NCI-H526 (cell line): ENCODE data around the gene ACOT11.

Source experiments
- DNase-seq, 2 experiments: peaks; one replicate each; lab custom pipeline; 2025; lab: John Stamatoyannopoulos, UW

ACOT11 gene

DNA sequence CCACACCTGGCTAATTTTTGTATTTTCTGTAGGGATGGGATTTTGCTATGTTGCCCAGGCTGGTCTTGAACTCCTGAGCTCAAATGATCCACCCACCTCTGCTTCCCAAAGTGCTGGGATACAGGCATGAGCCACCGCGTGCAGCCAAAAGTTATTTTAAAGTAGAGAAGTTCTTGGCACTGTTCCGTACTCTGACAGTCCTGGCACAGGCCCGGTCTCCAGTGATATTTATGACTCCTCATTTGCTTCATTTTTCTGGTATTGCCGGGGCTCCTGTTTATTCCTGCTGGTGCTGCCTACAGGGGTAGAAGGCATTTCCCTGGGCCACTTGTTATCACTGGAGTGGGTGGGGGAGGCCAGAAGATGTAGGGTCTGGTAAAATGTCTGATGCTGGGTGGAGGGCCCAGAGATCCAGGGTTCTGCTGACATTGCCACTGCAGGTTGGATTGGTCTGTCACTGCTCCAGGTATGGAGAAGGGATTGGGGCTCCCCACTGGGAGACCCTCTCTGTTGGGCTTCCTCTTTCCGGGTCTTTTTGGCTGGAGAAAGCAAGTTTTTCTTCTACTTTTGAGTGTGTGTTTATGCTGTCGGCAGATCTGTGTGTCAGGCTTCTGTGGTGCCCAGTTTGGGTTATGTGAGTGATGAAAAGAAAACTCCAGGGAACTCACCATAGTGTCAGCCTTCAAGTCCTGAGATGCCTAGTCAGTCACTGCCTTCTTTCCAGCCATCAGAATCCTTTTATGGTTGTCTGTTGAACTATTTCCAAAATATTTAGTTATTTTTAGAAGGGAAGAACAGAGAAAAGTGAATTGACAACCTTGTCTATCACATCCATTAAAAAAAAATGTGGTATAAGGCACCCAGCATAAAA lies 98.0 kb downstream of the ACOT11 start:
- no peak for DNase-seq

- no peak for DNase-seq
These were observed 101.3 kb downstream of the ACOT11 start for GRCh38 chr1:54649130-54649898.

DNA sequence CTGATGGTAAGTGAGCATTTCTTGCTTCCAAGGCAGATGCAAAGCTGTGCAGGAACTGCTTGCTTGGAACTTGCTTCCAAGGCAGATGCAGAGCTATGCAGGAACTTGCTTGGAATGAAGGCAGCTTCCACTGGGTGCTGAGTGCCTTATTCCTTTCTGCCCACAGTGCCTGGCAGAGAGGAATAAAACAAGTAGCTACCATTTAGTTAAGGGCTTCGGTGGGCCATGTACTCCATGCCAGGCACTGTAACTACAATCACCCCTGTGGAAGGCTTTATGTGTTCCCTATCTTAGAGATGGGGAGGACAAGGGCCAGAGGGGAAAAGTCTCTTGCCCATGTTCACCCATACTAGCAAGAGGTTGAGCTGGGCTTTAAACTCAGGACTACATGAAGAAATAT lies 101.9 kb downstream of the ACOT11 start:
- no peak for DNase-seq

DNA sequence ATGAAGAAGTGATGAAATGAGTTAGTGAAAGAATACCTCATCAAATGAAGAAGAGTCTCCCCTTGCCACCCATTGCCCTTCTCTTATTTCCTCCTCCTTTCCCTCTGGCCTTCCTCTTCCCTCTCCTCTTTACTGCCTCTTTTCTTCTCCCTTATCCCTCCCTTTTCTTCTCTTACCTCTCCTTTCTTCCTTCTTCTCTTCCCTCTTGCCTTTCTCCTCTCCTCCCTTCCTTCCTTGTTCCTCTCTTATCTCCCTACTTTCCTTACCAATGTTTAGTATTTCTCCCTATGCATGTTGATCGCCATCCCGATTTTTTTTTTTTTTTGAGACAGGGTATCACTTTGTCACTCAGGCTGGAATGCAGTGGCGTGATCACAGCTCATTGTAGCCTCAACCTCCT lies 102.4 kb downstream of the ACOT11 start:
- no peak for DNase-seq

DNA sequence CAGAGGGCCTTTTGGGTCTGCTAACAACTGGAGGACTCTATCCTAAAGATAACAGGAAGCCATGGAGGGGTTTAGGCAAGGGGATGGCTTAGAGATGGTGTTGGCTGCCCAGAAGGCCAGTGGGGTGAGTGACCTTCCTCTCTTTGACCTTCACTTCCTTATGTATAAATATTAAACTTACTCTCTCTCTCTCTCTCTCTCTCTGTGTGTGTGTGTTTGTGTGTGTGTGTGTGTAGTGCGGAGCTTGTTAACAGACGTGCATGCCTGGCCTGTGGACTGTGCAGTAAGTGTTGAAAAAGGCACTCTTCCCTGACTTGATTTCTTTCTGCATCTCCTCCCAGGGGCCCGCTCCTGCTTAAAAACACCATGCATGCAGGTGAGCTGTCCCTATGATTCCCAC lies 103.6 kb downstream of the ACOT11 start:
- DNase-seq = no peak

GRCh38 chr1:54652168-54652567 lies 104.1 kb downstream of the ACOT11 start:
- no peak for DNase-seq

DNA sequence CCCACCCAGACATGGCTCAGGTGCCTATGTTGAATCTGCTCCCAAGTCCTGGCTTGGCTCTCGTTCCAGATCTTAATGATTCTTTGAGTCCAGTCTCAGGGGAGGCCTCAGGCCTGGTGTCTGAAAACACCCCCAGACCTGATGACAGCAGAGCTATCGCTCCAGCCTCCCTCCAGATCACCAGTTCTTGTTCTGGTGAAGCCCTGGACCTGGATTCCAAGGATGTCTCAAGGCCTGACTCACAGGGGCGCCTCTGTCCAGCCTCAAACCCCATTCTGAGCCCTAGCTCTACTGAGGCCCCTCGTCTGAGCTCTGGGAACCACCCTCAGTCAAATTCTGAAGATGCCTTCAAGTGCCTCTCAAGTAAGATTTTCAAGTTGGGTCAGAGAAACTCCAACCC lies 105.0 kb downstream of the ACOT11 start:
- DNase-seq = no peak

- DNase-seq = no peak
These were observed 110.3 kb downstream of the ACOT11 start for GRCh38 chr1:54658164-54658913.
